ENCODE results near the gene APCDD1. TPM values are rescaled to one million over a fixed set of nuclear protein-coding genes. Genes with fewer than 3 reads are reported as not detected.

Gene APCDD1
- total and polyA plus RNA-seq, 2 experiments from 2014 or later = 0.31 to 1.0 TPM

DNA sequence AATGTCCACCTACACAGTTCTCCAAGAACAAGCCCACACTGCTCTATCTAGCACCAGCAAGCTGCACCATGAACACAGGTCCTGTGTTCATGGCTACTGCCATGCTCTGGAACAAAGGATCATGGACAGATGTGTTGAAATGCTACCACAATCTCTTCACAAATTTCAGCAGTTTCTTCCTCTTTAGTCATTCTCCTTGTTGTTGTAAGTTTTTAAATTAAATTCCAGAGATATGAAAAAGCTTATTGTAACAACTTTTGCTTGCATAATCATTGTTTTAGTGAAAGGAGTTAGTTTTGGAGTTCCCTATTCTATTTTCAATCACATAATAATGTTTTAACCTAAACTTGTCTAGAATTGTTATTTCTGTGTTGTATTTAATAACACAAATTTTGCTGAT lies 54.2 kb downstream of the APCDD1 start:
- Histone ChIP-seq H3K36me3 (ENCODE audit: insufficient read depth) (no peaks in the 10 kb centered on the region; the same call in 1 of the 2 replicates), H3K79me2 (replicated peaks; ENCODE audit: insufficient read depth) (no peaks in the 10 kb centered on the region), H3K4me2 (no peak overlapping the region), H2AFZ (no peak overlapping the region), H3K4me3 (no peak overlapping the region), H3K27ac (ENCODE audit: low read depth) (no peak overlapping the region), H3K4me1 (ENCODE audit: insufficient read depth) (no peaks in the 10 kb centered on the region), H3K9me2 (ENCODE audit: insufficient read depth) (peaks cover 3% of the 10 kb centered on the region; the same call in 1 of the 2 replicates), H3F3A (replicated peaks; ENCODE audit: low read depth) (no peaks in the 10 kb centered on the region), H4K20me1 (replicated peaks; ENCODE audit: insufficient read depth) (no peaks in the 10 kb centered on the region), H3K27me3 (ENCODE audit: insufficient read depth) (no peaks in the 10 kb centered on the region)
- no peaks in the 10 kb centered on the region for H3K27me3 Mint-ChIP-seq (ENCODE audit: insufficient read depth, low read depth, poor library complexity)
- peaks cover 26% of the 10 kb centered on the region for H3K36me3 Mint-ChIP-seq (ENCODE audit: low read depth)
- no peak overlapping the region for H3K4me3 Mint-ChIP-seq
- no peak for DNase-seq (ENCODE audit: low spot score)
- no peak overlapping the region for H3K27ac Mint-ChIP-seq
- no peaks in the 10 kb centered on the region for H3K4me1 Mint-ChIP-seq
- TF ChIP-seq POLR2AphosphoS5 (IDR thresholded peaks at IDR 0.05; ENCODE audit: low read depth) (no peak), EZH2phosphoT487 (IDR thresholded peaks at IDR 0.05; ENCODE audit: unreplicated experiment) (no peak), ZNF114 (CRISPR knock-in tag; IDR thresholded peaks at IDR 0.05) (no peak), CREB1 (CRISPR knock-in tag; IDR thresholded peaks at IDR 0.05; ENCODE audit: low read depth) (no peak), JUNB (IDR thresholded peaks at IDR 0.05; ENCODE audit: unreplicated experiment) (no peak), STAT1 (IDR thresholded peaks at IDR 0.05; ENCODE audit: unreplicated experiment) (no peak), EZH2 (IDR thresholded peaks at IDR 0.05; ENCODE audit: low read depth, unreplicated experiment) (no peak), NANOG (IDR thresholded peaks at IDR 0.05; ENCODE audit: borderline replicate concordance) (no peak), ZNF331 (CRISPR knock-in tag; IDR thresholded peaks at IDR 0.05; ENCODE audit: low read depth) (no peak)
- TF ChIP-seq, protein P1, sequence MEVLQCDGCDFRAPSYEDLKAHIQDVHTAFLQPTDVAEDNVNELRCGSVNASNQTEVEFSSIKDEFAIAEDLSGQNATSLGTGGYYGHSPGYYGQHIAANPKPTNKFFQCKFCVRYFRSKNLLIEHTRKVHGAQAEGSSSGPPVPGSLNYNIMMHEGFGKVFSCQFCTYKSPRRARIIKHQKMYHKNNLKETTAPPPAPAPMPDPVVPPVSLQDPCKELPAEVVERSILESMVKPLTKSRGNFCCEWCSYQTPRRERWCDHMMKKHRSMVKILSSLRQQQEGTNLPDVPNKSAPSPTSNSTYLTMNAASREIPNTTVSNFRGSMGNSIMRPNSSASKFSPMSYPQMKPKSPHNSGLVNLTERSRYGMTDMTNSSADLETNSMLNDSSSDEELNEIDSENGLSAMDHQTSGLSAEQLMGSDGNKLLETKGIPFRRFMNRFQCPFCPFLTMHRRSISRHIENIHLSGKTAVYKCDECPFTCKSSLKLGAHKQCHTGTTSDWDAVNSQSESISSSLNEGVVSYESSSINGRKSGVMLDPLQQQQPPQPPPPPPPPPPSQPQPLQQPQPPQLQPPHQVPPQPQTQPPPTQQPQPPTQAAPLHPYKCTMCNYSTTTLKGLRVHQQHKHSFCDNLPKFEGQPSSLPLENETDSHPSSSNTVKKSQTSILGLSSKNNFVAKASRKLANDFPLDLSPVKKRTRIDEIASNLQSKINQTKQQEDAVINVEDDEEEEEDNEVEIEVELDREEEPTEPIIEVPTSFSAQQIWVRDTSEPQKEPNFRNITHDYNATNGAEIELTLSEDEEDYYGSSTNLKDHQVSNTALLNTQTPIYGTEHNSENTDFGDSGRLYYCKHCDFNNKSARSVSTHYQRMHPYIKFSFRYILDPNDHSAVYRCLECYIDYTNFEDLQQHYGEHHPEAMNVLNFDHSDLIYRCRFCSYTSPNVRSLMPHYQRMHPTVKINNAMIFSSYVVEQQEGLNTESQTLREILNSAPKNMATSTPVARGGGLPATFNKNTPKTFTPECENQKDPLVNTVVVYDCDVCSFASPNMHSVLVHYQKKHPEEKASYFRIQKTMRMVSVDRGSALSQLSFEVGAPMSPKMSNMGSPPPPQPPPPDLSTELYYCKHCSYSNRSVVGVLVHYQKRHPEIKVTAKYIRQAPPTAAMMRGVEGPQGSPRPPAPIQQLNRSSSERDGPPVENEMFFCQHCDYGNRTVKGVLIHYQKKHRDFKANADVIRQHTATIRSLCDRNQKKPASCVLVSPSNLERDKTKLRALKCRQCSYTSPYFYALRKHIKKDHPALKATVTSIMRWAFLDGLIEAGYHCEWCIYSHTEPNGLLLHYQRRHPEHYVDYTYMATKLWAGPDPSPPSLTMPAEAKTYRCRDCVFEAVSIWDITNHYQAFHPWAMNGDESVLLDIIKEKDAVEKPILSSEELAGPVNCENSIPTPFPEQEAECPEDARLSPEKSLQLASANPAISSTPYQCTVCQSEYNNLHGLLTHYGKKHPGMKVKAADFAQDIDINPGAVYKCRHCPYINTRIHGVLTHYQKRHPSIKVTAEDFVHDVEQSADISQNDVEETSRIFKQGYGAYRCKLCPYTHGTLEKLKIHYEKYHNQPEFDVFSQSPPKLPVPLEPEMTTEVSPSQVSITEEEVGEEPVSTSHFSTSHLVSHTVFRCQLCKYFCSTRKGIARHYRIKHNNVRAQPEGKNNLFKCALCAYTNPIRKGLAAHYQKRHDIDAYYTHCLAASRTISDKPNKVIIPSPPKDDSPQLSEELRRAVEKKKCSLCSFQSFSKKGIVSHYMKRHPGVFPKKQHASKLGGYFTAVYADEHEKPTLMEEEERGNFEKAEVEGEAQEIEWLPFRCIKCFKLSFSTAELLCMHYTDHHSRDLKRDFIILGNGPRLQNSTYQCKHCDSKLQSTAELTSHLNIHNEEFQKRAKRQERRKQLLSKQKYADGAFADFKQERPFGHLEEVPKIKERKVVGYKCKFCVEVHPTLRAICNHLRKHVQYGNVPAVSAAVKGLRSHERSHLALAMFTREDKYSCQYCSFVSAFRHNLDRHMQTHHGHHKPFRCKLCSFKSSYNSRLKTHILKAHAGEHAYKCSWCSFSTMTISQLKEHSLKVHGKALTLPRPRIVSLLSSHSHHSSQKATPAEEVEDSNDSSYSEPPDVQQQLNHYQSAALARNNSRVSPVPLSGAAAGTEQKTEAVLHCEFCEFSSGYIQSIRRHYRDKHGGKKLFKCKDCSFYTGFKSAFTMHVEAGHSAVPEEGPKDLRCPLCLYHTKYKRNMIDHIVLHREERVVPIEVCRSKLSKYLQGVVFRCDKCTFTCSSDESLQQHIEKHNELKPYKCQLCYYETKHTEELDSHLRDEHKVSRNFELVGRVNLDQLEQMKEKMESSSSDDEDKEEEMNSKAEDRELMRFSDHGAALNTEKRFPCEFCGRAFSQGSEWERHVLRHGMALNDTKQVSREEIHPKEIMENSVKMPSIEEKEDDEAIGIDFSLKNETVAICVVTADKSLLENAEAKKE (CRISPR knock-in tag; IDR thresholded peaks at IDR 0.05) = no peak
- TF ChIP-seq, protein P2, sequence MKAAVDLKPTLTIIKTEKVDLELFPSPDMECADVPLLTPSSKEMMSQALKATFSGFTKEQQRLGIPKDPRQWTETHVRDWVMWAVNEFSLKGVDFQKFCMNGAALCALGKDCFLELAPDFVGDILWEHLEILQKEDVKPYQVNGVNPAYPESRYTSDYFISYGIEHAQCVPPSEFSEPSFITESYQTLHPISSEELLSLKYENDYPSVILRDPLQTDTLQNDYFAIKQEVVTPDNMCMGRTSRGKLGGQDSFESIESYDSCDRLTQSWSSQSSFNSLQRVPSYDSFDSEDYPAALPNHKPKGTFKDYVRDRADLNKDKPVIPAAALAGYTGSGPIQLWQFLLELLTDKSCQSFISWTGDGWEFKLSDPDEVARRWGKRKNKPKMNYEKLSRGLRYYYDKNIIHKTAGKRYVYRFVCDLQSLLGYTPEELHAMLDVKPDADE (IDR thresholded peaks at IDR 0.05) = no peak
- TF ChIP-seq, protein P3, sequence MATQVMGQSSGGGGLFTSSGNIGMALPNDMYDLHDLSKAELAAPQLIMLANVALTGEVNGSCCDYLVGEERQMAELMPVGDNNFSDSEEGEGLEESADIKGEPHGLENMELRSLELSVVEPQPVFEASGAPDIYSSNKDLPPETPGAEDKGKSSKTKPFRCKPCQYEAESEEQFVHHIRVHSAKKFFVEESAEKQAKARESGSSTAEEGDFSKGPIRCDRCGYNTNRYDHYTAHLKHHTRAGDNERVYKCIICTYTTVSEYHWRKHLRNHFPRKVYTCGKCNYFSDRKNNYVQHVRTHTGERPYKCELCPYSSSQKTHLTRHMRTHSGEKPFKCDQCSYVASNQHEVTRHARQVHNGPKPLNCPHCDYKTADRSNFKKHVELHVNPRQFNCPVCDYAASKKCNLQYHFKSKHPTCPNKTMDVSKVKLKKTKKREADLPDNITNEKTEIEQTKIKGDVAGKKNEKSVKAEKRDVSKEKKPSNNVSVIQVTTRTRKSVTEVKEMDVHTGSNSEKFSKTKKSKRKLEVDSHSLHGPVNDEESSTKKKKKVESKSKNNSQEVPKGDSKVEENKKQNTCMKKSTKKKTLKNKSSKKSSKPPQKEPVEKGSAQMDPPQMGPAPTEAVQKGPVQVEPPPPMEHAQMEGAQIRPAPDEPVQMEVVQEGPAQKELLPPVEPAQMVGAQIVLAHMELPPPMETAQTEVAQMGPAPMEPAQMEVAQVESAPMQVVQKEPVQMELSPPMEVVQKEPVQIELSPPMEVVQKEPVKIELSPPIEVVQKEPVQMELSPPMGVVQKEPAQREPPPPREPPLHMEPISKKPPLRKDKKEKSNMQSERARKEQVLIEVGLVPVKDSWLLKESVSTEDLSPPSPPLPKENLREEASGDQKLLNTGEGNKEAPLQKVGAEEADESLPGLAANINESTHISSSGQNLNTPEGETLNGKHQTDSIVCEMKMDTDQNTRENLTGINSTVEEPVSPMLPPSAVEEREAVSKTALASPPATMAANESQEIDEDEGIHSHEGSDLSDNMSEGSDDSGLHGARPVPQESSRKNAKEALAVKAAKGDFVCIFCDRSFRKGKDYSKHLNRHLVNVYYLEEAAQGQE (IDR thresholded peaks at IDR 0.05; ENCODE audit: unreplicated experiment) = no peak
- TF ChIP-seq, protein P4, sequence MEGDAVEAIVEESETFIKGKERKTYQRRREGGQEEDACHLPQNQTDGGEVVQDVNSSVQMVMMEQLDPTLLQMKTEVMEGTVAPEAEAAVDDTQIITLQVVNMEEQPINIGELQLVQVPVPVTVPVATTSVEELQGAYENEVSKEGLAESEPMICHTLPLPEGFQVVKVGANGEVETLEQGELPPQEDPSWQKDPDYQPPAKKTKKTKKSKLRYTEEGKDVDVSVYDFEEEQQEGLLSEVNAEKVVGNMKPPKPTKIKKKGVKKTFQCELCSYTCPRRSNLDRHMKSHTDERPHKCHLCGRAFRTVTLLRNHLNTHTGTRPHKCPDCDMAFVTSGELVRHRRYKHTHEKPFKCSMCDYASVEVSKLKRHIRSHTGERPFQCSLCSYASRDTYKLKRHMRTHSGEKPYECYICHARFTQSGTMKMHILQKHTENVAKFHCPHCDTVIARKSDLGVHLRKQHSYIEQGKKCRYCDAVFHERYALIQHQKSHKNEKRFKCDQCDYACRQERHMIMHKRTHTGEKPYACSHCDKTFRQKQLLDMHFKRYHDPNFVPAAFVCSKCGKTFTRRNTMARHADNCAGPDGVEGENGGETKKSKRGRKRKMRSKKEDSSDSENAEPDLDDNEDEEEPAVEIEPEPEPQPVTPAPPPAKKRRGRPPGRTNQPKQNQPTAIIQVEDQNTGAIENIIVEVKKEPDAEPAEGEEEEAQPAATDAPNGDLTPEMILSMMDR (conservative IDR thresholded peaks at IDR 0.05; ENCODE audit: low read depth in 2 of 2) = no peak
- no peak for ATAC-seq
- H3K9me3 Mint-ChIP-seq = peaks cover 36% of the 10 kb centered on the region

All from GM23338 (cell line).